GM13976 (cell line): ENCODE data around the gene COL20A1.

Source experiments
- DNase-seq: peaks from one replicate; pipeline ENCODE4 v3.0.0; 2012; ENCODE audit warnings: low spot score
- CTCF ChIP-seq: IDR thresholded peaks from 2 replicates; pipeline ENCODE4 v1.5.1; 2012; ENCODE audit warnings: borderline replicate concordance, mild to moderate bottlenecking; ENCODE audit not compliant: insufficient read depth; ENCODE audit errors: extremely low read depth, missing control alignments, control extremely low read depth
- in situ Hi-C: fragments of 300-500 bp; cut with MboI; formaldehyde crosslinking; loops from one replicate; pipeline ENCODE4 v1.12.0; 2022; ENCODE audit warnings: low sequenced_read_pairs, mixed read lengths, inconsistent platforms; ENCODE audit not compliant: unreplicated experiment

COL20A1 gene

GRCh38 chr20:63364801-63365585 lies 72.0 kb downstream of the COL20A1 start:
- in situ Hi-C loops, result no loop called here
- no peak for TF ChIP-seq CTCF
- no peak for DNase-seq

GRCh38 chr20:63365601-63366389 lies 72.8 kb downstream of the COL20A1 start:
- in situ Hi-C loops, result no loop called here
- DNase-seq, result no peak
- TF ChIP-seq CTCF, result no peak

- in situ Hi-C loops, result no loop called here
- DNase-seq, result no peak
- no peak for TF ChIP-seq CTCF
Measured at GRCh38 chr20:63366390-63367365, 73.7 kb downstream of the COL20A1 start.

- in situ Hi-C loops, result no loop called here
Measured at GRCh38 chr20:63367446-63368055, 74.6 kb downstream of the COL20A1 start.

GRCh38 chr20:63368151-63368550 lies 75.2 kb downstream of the COL20A1 start:
- DNase-seq, result no peak
- no peak for TF ChIP-seq CTCF
- in situ Hi-C loops, result no loop called here

More at GRCh38 chr20:63367446-63368055, 74.6 kb downstream of the COL20A1 start:
- DNase-seq, result no peak
- no peak for TF ChIP-seq CTCF

- in situ Hi-C loops, result no loop called here
- no peak for DNase-seq
- no peak for TF ChIP-seq CTCF
Measured at GRCh38 chr20:63369024-63369530, 76.1 kb downstream of the COL20A1 start.
